Hepatocyte (in vitro differentiated cells): ENCODE data around the gene EYS.

ENCODE experiments used
- CTCF ChIP-seq: fragments of 200-600 bp; sonication (generic); IDR thresholded peaks from 2 replicates; pipeline ENCODE4 v1.5.1; 2016; ENCODE audit warnings: antibody characterized with exemption, mild to moderate bottlenecking; ENCODE audit not compliant: poor library complexity
- EZH2 ChIP-seq: fragments of 200-600 bp; sonication (generic); IDR thresholded peaks from 2 replicates; pipeline ENCODE4 v1.6.1; 2016; ENCODE audit warnings: antibody characterized with exemption, mild to moderate bottlenecking, borderline replicate concordance
- EZH2phosphoT487 ChIP-seq: fragments of 200-600 bp; sonication (generic); IDR thresholded peaks from one replicate; pipeline ENCODE4 v1.6.1; 2018; ENCODE audit warnings: antibody characterized with exemption, mild to moderate bottlenecking, low read depth, moderate library complexity; ENCODE audit not compliant: unreplicated experiment, severe bottlenecking

DNA sequence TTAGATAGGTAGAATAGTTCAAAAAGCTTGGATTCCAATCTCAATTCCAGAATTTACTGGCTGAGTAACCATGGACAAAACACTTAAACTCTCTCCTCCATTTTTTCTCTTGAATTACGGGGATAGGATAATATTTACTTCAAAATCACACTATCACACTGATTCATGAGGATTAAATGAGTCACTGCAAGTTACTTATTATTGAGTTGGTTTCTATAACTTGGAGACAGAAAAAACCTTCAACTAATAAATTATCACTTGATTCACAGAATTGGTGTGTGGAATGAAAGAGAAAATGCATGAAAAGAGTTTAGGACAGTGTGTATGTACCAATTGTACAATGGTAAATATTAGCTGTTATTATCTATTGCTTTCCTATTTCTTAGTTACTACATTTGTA is 1486.2 kb downstream of the EYS start:
- no peak for TF ChIP-seq EZH2
- no peak for TF ChIP-seq CTCF
- no peak for TF ChIP-seq EZH2phosphoT487
